ENCODE data around the gene CALML3.

The CALML3 gene

GRCh38 chr10:5530846-5531557, 6.2 kb downstream of the CALML3 start:
- Histone ChIP-seq H3K9me3 (ENCODE audit: control insufficient read depth, insufficient read depth, low read length) (no peaks in the 10 kb centered on the region), H3K36me3 (ENCODE audit: control insufficient read depth, insufficient read depth, low read length) (no peaks in the 10 kb centered on the region), H3K4me3 (ENCODE audit: low read depth, low read length) (no peak overlapping the region), H3K4me1 (ENCODE audit: control insufficient read depth, insufficient read depth, low read length) (no peaks in the 10 kb centered on the region), H3K27ac (ENCODE audit: low read depth, low read length) (no peak overlapping the region), H3K9ac (ENCODE audit: low read depth, low read length) (no peak overlapping the region), H3K27me3 (ENCODE audit: control insufficient read depth, insufficient read depth, low read length) (no peaks in the 10 kb centered on the region)

- Histone ChIP-seq H3K9me3 (ENCODE audit: control insufficient read depth, insufficient read depth, low read length) (no peaks in the 10 kb centered on the region), H3K9ac (ENCODE audit: low read depth, low read length) (no peak overlapping the region), H3K36me3 (ENCODE audit: control insufficient read depth, insufficient read depth, low read length) (no peaks in the 10 kb centered on the region), H3K4me1 (ENCODE audit: control insufficient read depth, insufficient read depth, low read length) (no peaks in the 10 kb centered on the region), H3K4me3 (ENCODE audit: low read depth, low read length) (no peak overlapping the region), H3K27ac (ENCODE audit: low read depth, low read length) (no peak overlapping the region), H3K27me3 (ENCODE audit: control insufficient read depth, insufficient read depth, low read length) (no peaks in the 10 kb centered on the region)
Observed at GRCh38 chr10:5531558-5532306, 7.0 kb downstream of the CALML3 start.

- no peak overlapping the region for H3K9ac ChIP-seq (ENCODE audit: low read depth, low read length)
- H3K27me3 ChIP-seq (ENCODE audit: control insufficient read depth, insufficient read depth, low read length): no peaks in the 10 kb centered on the region
- H3K4me3 ChIP-seq (ENCODE audit: low read depth, low read length): no peak overlapping the region
- no peak overlapping the region for H3K27ac ChIP-seq (ENCODE audit: low read depth, low read length)
- H3K4me1 ChIP-seq (ENCODE audit: control insufficient read depth, insufficient read depth, low read length): no peaks in the 10 kb centered on the region
- no peaks in the 10 kb centered on the region for H3K36me3 ChIP-seq (ENCODE audit: control insufficient read depth, insufficient read depth, low read length)
- no peaks in the 10 kb centered on the region for H3K9me3 ChIP-seq (ENCODE audit: control insufficient read depth, insufficient read depth, low read length)
Observed at GRCh38 chr10:5532307-5532605, 7.5 kb downstream of the CALML3 start.

- Histone ChIP-seq H3K27me3 (ENCODE audit: control insufficient read depth, insufficient read depth, low read length) (no peaks in the 10 kb centered on the region), H3K27ac (ENCODE audit: low read depth, low read length) (no peak overlapping the region), H3K9ac (ENCODE audit: low read depth, low read length) (no peak overlapping the region), H3K36me3 (ENCODE audit: control insufficient read depth, insufficient read depth, low read length) (no peaks in the 10 kb centered on the region), H3K9me3 (ENCODE audit: control insufficient read depth, insufficient read depth, low read length) (no peaks in the 10 kb centered on the region), H3K4me3 (ENCODE audit: low read depth, low read length) (no peak overlapping the region), H3K4me1 (ENCODE audit: control insufficient read depth, insufficient read depth, low read length) (no peaks in the 10 kb centered on the region)
Observed at GRCh38 chr10:5532618-5533097, 7.9 kb downstream of the CALML3 start.

- H3K9ac ChIP-seq (ENCODE audit: low read depth, low read length): no peak overlapping the region
- H3K27me3 ChIP-seq (ENCODE audit: control insufficient read depth, insufficient read depth, low read length): no peaks in the 10 kb centered on the region
- H3K4me3 ChIP-seq (ENCODE audit: low read depth, low read length): no peak overlapping the region
- no peaks in the 10 kb centered on the region for H3K4me1 ChIP-seq (ENCODE audit: control insufficient read depth, insufficient read depth, low read length)
- no peaks in the 10 kb centered on the region for H3K9me3 ChIP-seq (ENCODE audit: control insufficient read depth, insufficient read depth, low read length)
- no peaks in the 10 kb centered on the region for H3K36me3 ChIP-seq (ENCODE audit: control insufficient read depth, insufficient read depth, low read length)
- no peak overlapping the region for H3K27ac ChIP-seq (ENCODE audit: low read depth, low read length)
Observed at GRCh38 chr10:5533098-5533731, 8.5 kb downstream of the CALML3 start.

- Histone ChIP-seq H3K9ac (ENCODE audit: low read depth, low read length) (no peak overlapping the region), H3K27me3 (ENCODE audit: control insufficient read depth, insufficient read depth, low read length) (no peaks in the 10 kb centered on the region), H3K4me3 (ENCODE audit: low read depth, low read length) (no peak overlapping the region)
Observed at GRCh38 chr10:5534051-5534821, 9.5 kb downstream of the CALML3 start.

GRCh38 chr10:5534880-5535856, 10.4 kb downstream of the CALML3 start:
- Histone ChIP-seq H3K27me3 (ENCODE audit: control insufficient read depth, insufficient read depth, low read length) (no peaks in the 10 kb centered on the region), H3K9ac (ENCODE audit: low read depth, low read length) (no peak overlapping the region), H3K9me3 (ENCODE audit: control insufficient read depth, insufficient read depth, low read length) (no peaks in the 10 kb centered on the region), H3K36me3 (ENCODE audit: control insufficient read depth, insufficient read depth, low read length) (no peaks in the 10 kb centered on the region), H3K27ac (ENCODE audit: low read depth, low read length) (no peak overlapping the region), H3K4me1 (ENCODE audit: control insufficient read depth, insufficient read depth, low read length) (no peaks in the 10 kb centered on the region), H3K4me3 (ENCODE audit: low read depth, low read length) (no peak overlapping the region)

More at GRCh38 chr10:5534051-5534821, 9.5 kb downstream of the CALML3 start:
- H3K36me3 ChIP-seq (ENCODE audit: control insufficient read depth, insufficient read depth, low read length): no peaks in the 10 kb centered on the region
- H3K4me1 ChIP-seq (ENCODE audit: control insufficient read depth, insufficient read depth, low read length): no peaks in the 10 kb centered on the region
- H3K27ac ChIP-seq (ENCODE audit: low read depth, low read length): no peak overlapping the region
- no peaks in the 10 kb centered on the region for H3K9me3 ChIP-seq (ENCODE audit: control insufficient read depth, insufficient read depth, low read length)

GRCh38 chr10:5536486-5537081, 11.8 kb downstream of the CALML3 start:
- no peak overlapping the region for H3K27ac ChIP-seq (ENCODE audit: low read depth, low read length)
- no peaks in the 10 kb centered on the region for H3K4me1 ChIP-seq (ENCODE audit: control insufficient read depth, insufficient read depth, low read length)

GRCh38 chr10:5537684-5538083, 12.9 kb downstream of the CALML3 start:
- H3K9ac ChIP-seq (ENCODE audit: low read depth, low read length): no peak overlapping the region
- no peak overlapping the region for H3K4me3 ChIP-seq (ENCODE audit: low read depth, low read length)
- no peak overlapping the region for H3K27ac ChIP-seq (ENCODE audit: low read depth, low read length)
- no peaks in the 10 kb centered on the region for H3K4me1 ChIP-seq (ENCODE audit: control insufficient read depth, insufficient read depth, low read length)
- H3K27me3 ChIP-seq (ENCODE audit: control insufficient read depth, insufficient read depth, low read length): no peaks in the 10 kb centered on the region
- H3K36me3 ChIP-seq (ENCODE audit: control insufficient read depth, insufficient read depth, low read length): no peaks in the 10 kb centered on the region
- H3K9me3 ChIP-seq (ENCODE audit: control insufficient read depth, insufficient read depth, low read length): peaks cover 5% of the 10 kb centered on the region; the same call in 1 of the 2 replicates

More at GRCh38 chr10:5536486-5537081, 11.8 kb downstream of the CALML3 start:
- Histone ChIP-seq H3K36me3 (ENCODE audit: control insufficient read depth, insufficient read depth, low read length) (no peaks in the 10 kb centered on the region), H3K27me3 (ENCODE audit: control insufficient read depth, insufficient read depth, low read length) (no peaks in the 10 kb centered on the region), H3K9ac (ENCODE audit: low read depth, low read length) (no peak overlapping the region), H3K9me3 (ENCODE audit: control insufficient read depth, insufficient read depth, low read length) (no peaks in the 10 kb centered on the region), H3K4me3 (ENCODE audit: low read depth, low read length) (no peak overlapping the region)
